ENCODE measurements around the gene GPAT3.

Gene GPAT3

DNA sequence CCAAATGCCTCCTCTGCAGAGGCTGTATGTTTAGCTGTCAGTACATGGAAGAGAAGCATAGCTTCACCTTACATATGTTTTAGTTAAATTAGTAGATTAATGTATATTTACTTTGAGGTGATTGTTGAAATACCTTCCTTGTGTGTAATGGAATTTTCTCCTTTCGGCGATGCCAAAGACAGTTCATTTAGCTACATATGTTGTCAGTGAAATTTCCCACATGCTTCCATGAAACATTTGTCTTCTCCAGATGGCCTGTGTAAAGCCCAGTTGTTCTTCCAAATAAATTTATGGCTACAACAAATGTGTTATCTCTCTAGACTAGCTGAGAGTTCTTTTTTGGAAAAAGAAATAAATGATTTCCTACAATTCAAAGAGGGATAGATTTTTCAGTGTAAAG, 95.2 kb downstream of the GPAT3 start:
- H3K27ac Mint-ChIP-seq: no peak overlapping the region
- no peaks in the 10 kb centered on the region for H3K9me3 Mint-ChIP-seq
- no peak overlapping the region for H3K4me3 Mint-ChIP-seq
- H3K36me3 Mint-ChIP-seq (ENCODE audit: low read depth): no peaks in the 10 kb centered on the region
- peaks cover 9% of the 10 kb centered on the region for H3K27me3 Mint-ChIP-seq
- no peaks in the 10 kb centered on the region for H3K4me1 Mint-ChIP-seq (ENCODE audit: low read depth)

DNA sequence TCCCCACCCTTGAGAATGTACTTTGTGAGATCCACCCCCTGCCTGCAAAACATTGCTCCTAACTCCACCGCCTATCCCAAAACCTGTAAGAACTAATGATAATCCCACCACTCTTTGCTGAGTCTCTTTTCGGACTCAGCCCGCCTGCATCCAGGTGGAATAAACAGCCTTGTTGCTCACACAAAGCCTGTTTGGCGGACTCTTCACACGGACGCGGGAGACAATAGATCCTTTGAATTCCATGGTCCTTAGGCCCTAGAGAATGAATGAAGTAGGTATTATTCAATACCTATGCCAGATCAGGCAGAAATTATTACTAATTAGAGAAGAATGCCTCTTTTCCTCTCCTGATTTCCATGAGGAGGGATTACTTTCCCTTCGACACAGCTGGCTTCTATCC, 101.0 kb downstream of the GPAT3 start:
- Mint-ChIP-seq H3K9me3 (no peaks in the 10 kb centered on the region), H3K4me3 (no peak overlapping the region), H3K36me3 (ENCODE audit: low read depth) (no peaks in the 10 kb centered on the region), H3K27ac (no peak overlapping the region), H3K27me3 (peaks cover 11% of the 10 kb centered on the region), H3K4me1 (ENCODE audit: low read depth) (no peaks in the 10 kb centered on the region)

DNA sequence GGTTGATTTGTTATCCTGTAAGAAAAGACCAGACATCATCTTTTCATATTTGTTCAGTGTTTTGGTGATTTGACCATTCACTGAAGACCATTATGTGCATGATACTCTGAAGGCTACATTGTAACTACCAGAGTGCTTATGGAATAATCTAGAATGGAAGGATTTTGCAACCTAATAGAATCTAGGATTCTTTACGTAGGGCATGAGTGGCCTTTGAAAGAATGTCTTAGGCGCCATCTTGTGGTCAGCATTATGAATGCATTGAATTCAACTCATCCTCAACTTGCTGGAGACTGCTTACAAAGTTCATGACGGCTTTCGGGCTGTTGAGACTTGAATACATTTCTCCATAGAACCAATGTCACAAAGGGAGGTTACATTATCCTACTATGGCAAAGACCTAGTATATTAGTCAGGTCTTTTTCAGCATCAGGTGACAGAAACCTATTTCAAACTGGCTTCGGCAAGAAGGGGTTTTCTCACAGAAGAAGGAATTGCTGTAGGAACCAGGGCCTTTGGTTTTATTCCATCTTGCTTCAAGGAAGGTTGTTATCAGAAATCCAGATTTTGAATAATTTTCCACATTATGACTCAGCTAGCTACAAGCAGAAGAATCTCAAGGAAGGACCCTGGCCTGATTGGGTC, 104.1 kb downstream of the GPAT3 start:
- Mint-ChIP-seq H3K4me1 (ENCODE audit: low read depth) (peaks cover 4% of the 10 kb centered on the region), H3K27me3 (peaks cover 8% of the 10 kb centered on the region), H3K27ac (no peak overlapping the region), H3K4me3 (no peak overlapping the region), H3K36me3 (ENCODE audit: low read depth) (no peaks in the 10 kb centered on the region), H3K9me3 (no peaks in the 10 kb centered on the region)

DNA sequence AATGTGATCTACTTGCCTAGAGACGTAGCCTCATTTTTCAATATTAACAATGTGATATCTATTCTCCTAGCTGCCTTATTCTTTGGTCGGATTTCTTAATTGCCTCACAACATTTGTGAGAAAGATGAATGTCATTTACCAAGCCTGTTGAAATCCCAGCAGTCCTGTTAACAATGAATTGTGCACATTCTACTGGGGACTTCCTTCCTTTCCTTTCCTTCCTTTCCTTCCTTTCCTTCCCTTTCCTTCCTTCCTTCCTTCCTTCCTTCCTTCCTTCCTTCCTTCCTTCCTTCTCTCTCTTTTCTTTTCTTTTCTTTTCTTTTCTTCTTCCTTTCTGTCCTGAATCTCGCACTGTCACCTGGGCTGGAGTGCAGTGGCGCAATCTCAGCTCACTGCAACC, 107.1 kb downstream of the GPAT3 start:
- Mint-ChIP-seq H3K4me1 (ENCODE audit: low read depth) (peaks cover 4% of the 10 kb centered on the region), H3K27ac (no peak overlapping the region), H3K9me3 (no peaks in the 10 kb centered on the region), H3K27me3 (peaks cover 8% of the 10 kb centered on the region), H3K4me3 (no peak overlapping the region), H3K36me3 (ENCODE audit: low read depth) (no peaks in the 10 kb centered on the region)

DNA sequence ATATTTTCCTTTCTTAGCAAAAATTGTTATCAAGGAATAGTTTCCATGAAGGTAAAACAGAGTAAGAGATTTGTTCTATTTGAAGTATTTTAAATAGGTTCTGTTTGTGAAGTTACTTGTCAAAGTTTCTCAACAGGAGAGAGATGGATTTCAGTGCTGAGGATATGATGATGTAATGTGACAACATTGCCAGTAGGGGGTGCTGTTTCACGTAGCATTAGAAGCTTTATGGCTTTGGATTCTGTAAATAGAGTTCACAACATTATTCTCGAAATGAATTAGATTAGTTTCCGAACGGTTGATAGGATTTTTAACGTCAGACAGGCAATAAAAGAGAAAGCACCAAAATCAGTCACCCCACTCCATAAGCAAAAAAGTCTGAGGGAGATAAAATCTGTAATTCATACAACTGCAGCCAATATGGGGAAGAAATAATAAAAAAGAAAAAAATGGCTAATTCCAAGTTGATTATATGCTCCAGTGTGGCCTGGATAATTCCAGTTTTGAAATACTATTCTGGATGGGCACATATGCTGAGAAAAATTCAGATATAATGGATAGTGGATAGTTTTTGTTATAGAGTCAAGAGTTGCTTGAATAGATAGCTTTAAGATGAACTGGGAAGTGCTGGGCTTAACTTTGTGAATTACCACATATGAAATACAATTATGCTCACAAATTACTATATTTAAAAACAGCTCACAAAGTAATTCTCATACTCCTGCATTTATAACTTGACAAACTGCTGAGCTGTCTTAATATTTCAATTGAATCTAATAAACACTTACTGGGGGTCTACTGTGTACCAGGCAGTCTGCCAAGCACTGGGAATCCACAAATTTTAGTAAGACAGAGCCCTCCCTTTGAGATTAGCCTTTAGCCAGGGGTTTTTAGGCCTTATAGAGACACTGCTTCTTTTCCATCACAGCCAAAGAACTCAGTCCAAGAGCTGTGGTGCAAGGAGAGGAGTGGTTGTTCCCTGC, 109.1 kb downstream of the GPAT3 start:
- Mint-ChIP-seq H3K9me3 (no peaks in the 10 kb centered on the region), H3K27me3 (peaks cover 8% of the 10 kb centered on the region), H3K4me3 (no peak overlapping the region), H3K36me3 (ENCODE audit: low read depth) (no peaks in the 10 kb centered on the region), H3K27ac (no peak overlapping the region), H3K4me1 (ENCODE audit: low read depth) (peaks cover 4% of the 10 kb centered on the region)

DNA sequence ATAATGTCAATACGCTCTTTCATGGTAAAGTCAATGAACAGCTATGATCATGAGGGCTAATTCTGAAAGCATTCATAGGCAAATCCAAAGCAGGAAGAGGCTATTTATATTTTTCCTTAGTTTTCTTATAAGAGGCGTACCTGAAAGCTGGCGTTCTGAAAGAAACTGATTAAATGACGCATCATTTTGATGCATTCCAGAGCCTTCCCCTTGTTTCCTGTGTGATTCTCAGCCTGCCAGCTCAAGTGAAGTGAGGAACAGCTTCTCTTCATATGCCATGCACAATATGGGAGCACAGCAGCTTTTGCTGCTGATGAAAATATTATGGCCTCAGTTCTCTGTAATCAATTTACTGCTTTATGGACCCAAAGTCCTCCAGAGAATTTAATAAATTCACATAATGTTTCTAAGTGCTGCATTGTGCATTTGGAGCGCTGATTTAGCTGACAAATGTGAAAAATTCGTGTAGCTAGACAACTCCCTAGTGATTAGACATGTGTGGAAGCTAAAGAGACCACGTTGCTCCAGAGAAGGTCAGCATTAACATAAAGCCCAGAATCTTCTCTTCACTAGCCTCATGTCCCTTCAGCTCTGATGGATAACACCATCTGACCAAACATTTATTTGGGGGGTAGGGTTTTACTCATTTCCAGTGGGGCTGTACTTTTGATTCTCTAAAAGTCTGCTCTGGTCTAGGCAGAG, 110.8 kb downstream of the GPAT3 start:
- Mint-ChIP-seq H3K4me3 (no peak overlapping the region), H3K27ac (no peak overlapping the region), H3K27me3 (peaks cover 10% of the 10 kb centered on the region), H3K9me3 (no peaks in the 10 kb centered on the region), H3K36me3 (ENCODE audit: low read depth) (no peaks in the 10 kb centered on the region), H3K4me1 (ENCODE audit: low read depth) (peaks cover 4% of the 10 kb centered on the region)

DNA sequence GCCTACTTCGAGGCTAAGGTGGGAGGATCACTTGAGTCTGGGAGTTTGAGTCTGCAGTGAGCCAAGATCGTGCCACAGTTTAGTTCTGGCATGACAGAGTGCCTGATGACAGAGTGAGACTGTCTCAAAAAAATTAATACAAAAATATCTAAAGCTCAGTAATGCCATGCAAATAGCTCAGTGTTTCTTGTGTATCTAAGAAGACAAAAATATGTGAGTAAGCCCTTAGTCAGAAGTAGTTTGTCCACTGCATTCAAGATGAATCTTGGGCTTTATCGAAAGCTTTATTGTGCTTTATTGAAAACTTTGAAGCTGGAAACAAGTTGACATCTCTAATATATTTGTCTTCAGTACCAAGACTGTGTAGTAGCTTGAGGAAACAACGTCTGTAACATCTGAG, 115.9 kb downstream of the GPAT3 start:
- H3K27ac Mint-ChIP-seq: no peak overlapping the region
- no peak overlapping the region for H3K4me3 Mint-ChIP-seq
- H3K27me3 Mint-ChIP-seq: peaks cover 10% of the 10 kb centered on the region
- H3K9me3 Mint-ChIP-seq: no peaks in the 10 kb centered on the region
- H3K36me3 Mint-ChIP-seq (ENCODE audit: low read depth): no peaks in the 10 kb centered on the region
- no peaks in the 10 kb centered on the region for H3K4me1 Mint-ChIP-seq (ENCODE audit: low read depth)

Measured in stimulated activated naive CD8-positive, alpha-beta T cell treated with anti-CD3 and anti-CD28 coated beads, Interleukin-15, Interleukin-2, amounts not matched to agents 100 ng/mL and 50 ng/mL, for 24 hours (primary cell).